Colon (tissue), 2 donors: ENCODE results near the gene PTMA.

Experiments
- FAIRE-seq: peaks from 2 replicates; lab custom pipeline; 2012; peaks lifted over from hg19 to GRCh38; lab: Jason Lieb, UNC
- donor health status: control.
- donor health status: control.

Gene PTMA

GRCh38 chr2:231676243-231676642 lies 32.1 kb upstream of the PTMA start:
- FAIRE-seq, result no peak

- no peak for FAIRE-seq
Observed at GRCh38 chr2:231677632-231678104, 30.7 kb upstream of the PTMA start.

GRCh38 chr2:231679908-231680284 lies 28.4 kb upstream of the PTMA start:
- FAIRE-seq, result no peak

GRCh38 chr2:231680285-231680991 lies 27.9 kb upstream of the PTMA start:
- no peak for FAIRE-seq

- FAIRE-seq, result no peak
Observed at GRCh38 chr2:231680992-231681852, 27.1 kb upstream of the PTMA start.

- no peak for FAIRE-seq
Observed at GRCh38 chr2:231682603-231683291, 25.6 kb upstream of the PTMA start.

- no peak for FAIRE-seq
Observed at GRCh38 chr2:231683292-231684235, 24.8 kb upstream of the PTMA start.

- FAIRE-seq, result no peak
Observed at GRCh38 chr2:231684314-231685223, 23.8 kb upstream of the PTMA start.

GRCh38 chr2:231685349-231686191 lies 22.8 kb upstream of the PTMA start:
- no peak for FAIRE-seq

- FAIRE-seq, result no peak
Observed at GRCh38 chr2:231686192-231687100, 21.9 kb upstream of the PTMA start.

- no peak for FAIRE-seq
Observed at GRCh38 chr2:231687133-231687852, 21.0 kb upstream of the PTMA start.

GRCh38 chr2:231687961-231688360 lies 20.4 kb upstream of the PTMA start:
- no peak for FAIRE-seq

- no peak for FAIRE-seq
Observed at GRCh38 chr2:231688719-231689118, 19.6 kb upstream of the PTMA start.

- FAIRE-seq, result no peak
Observed at GRCh38 chr2:231689124-231689893, 19.0 kb upstream of the PTMA start.

GRCh38 chr2:231691251-231691772 lies 17.0 kb upstream of the PTMA start:
- no peak for FAIRE-seq

- no peak for FAIRE-seq
Observed at GRCh38 chr2:231692847-231693246, 15.5 kb upstream of the PTMA start.

GRCh38 chr2:231693956-231694355 lies 14.4 kb upstream of the PTMA start:
- FAIRE-seq, result no peak
